RWPE1 (cell line): ENCODE data around the gene SUMF1.

Experiments
- CTCF ChIA-PET: fragments of 350-600 bp; sonication (Branson Sonifier 250); formaldehyde crosslinking; extraction: SDS; loops from one replicate; lab custom pipeline; 2021; lab: Yijun Ruan, JAX
- POLR2A ChIA-PET: fragments of 400-600 bp; formaldehyde crosslinking; extraction: SDS; loops from one replicate; lab custom pipeline; 2020; ENCODE audit warnings: antibody characterized with exemption; ENCODE audit not compliant: low non-redundant PET; lab: Yijun Ruan, JAX
- DNase-seq: peaks from one replicate; pipeline ENCODE4 v3.0.0; 2012; ENCODE audit warnings: low spot score
- H3K27ac ChIP-seq: fragments of 450-650 bp; 2 replicates; pipeline ENCODE4 v1.5.1; 2017
- CTCF ChIP-seq: fragments of 450-650 bp; conservative IDR thresholded peaks from 2 replicates; pipeline ENCODE4 v1.5.1; 2017; ENCODE audit warnings: low read depth, mild to moderate bottlenecking

Gene SUMF1

GRCh38 chr3:4351164-4351855 is 115.8 kb downstream of the SUMF1 start:
- no peak overlapping the region for H3K27ac ChIP-seq
- no peak for DNase-seq
- TF ChIP-seq CTCF, result no peak
- ChIA-PET CTCF (interaction anchor here (0.6 to 1.5 kb wide), 13 partner anchors 10 to 302 kb away, joined by 3 to 9 read pairs (median 4); partner anchors contain the start of gene ITPR1), POLR2A (no interaction called here)

GRCh38 chr3:4350789-4351163 is 116.3 kb downstream of the SUMF1 start:
- peak; percentile 44 for DNase-seq
- H3K27ac ChIP-seq, result no peak overlapping the region
- TF ChIP-seq CTCF, result peak; percentile 75
- POLR2A ChIA-PET, result no interaction called here
- CTCF ChIA-PET, result interaction anchor here (0.6 to 1.5 kb wide), 14 partner anchors 10 to 303 kb away, joined by 3 to 9 read pairs (median 4); partner anchors contain the start of gene ITPR1

GRCh38 chr3:4343258-4343657 is 123.8 kb downstream of the SUMF1 start:
- no peak for DNase-seq
- H3K27ac ChIP-seq, result no peak overlapping the region
- CTCF ChIA-PET, result interaction anchor here (0.5 kb wide), 1 partner anchor 105 kb away, joined by 3 read pairs; no protein-coding TSS in a partner anchor
- POLR2A ChIA-PET, result no interaction called here
- no peak for TF ChIP-seq CTCF

GRCh38 chr3:4341336-4341675 is 125.8 kb downstream of the SUMF1 start:
- TF ChIP-seq CTCF, result no peak
- CTCF ChIA-PET, result no interaction called here
- no peak overlapping the region for H3K27ac ChIP-seq
- DNase-seq, result no peak
- POLR2A ChIA-PET, result interaction anchor here (0.5 kb wide), 1 partner anchor 51 kb away, joined by 4 read pairs; no protein-coding TSS in a partner anchor

GRCh38 chr3:4340411-4341335 is 126.4 kb downstream of the SUMF1 start:
- CTCF ChIA-PET, result no interaction called here
- POLR2A ChIA-PET, result interaction anchor here (0.5 kb wide), 1 partner anchor 50 kb away, joined by 4 read pairs; no protein-coding TSS in a partner anchor
- H3K27ac ChIP-seq, result no peak overlapping the region
- DNase-seq, result no peak
- no peak for TF ChIP-seq CTCF

GRCh38 chr3:4340077-4340410 is 127.0 kb downstream of the SUMF1 start:
- CTCF ChIA-PET, result no interaction called here
- no peak for DNase-seq
- TF ChIP-seq CTCF, result no peak
- POLR2A ChIA-PET, result no interaction called here
- no peak overlapping the region for H3K27ac ChIP-seq
